HEK293 (cell line): ENCODE measurements around the gene CLDN14.

ENCODE experiments used
- CTCF ChIA-PET: fragments of 350-600 bp; formaldehyde crosslinking; extraction: SDS; loops from one replicate; lab custom pipeline; 2021; ENCODE audit warnings: antibody characterized with exemption; lab: Yijun Ruan, JAX
- POLR2A ChIA-PET: fragments of 300-600 bp; formaldehyde crosslinking; extraction: SDS; loops from one replicate; lab custom pipeline; 2020; ENCODE audit warnings: antibody characterized with exemption, inconsistent platforms; lab: Yijun Ruan, JAX
- H3K27ac ChIP-seq: fragments of 200-500 bp; sonication (Bioruptor generic); 2 replicates; pipeline ENCODE4 v1.5.1; 2014; ENCODE audit warnings: low read depth, low read length, control low read depth, inconsistent platforms; ENCODE audit errors: extremely low read depth
- H3K36me3 ChIP-seq, 2 experiments: fragments of 200-500 bp in 1 of 2; sonication (Bioruptor generic) in 1 of 2; 1 replicate in 1 of 2; 2 replicates in 1 of 2; pipeline ENCODE4 v1.5.1; 2014 to 2017; ENCODE audit warnings: inconsistent platforms in 2 of 2, low read length in 2 of 2; ENCODE audit not compliant: control insufficient read depth in 2 of 2, insufficient read depth in 1 of 2
- H3K4me1 ChIP-seq: fragments of 200-500 bp; sonication (Bioruptor generic); 2 replicates; pipeline ENCODE4 v1.5.1; 2014; ENCODE audit warnings: mild to moderate bottlenecking, low read length, inconsistent platforms; ENCODE audit not compliant: control insufficient read depth, insufficient read depth
- H3K4me3 ChIP-seq: 2 replicates; pipeline ENCODE4 v1.5.1; 2011; ENCODE audit warnings: low read depth, mild to moderate bottlenecking, control low read depth, low read length, moderate library complexity
- H3K9me3 ChIP-seq: fragments of 200-500 bp; sonication (Bioruptor generic); 2 replicates; pipeline ENCODE4 v1.5.1; 2014; ENCODE audit warnings: low read depth, low read length, inconsistent platforms; ENCODE audit not compliant: control insufficient read depth, insufficient read depth
- AEBP2 ChIP-seq: fragments of 450-650 bp; formaldehyde crosslinking; IDR thresholded peaks from 2 replicates; pipeline ENCODE4 v1.5.1; 2016; ENCODE audit warnings: missing biosample characterization, missing genetic modification characterization, borderline replicate concordance
- KLF17 ChIP-seq: fragments of 450-650 bp; formaldehyde crosslinking; IDR thresholded peaks from 2 replicates; pipeline ENCODE4 v1.5.1; 2016; ENCODE audit warnings: missing biosample characterization, missing genetic modification characterization
- KLF8 ChIP-seq: fragments of 450-650 bp; formaldehyde crosslinking; IDR thresholded peaks from 2 replicates; pipeline ENCODE4 v1.5.1; 2016; ENCODE audit warnings: missing biosample characterization, missing genetic modification characterization
- PRDM10 ChIP-seq: fragments of 450-650 bp; formaldehyde crosslinking; IDR thresholded peaks from 2 replicates; pipeline ENCODE4 v1.5.1; 2016; ENCODE audit warnings: missing biosample characterization, missing genetic modification characterization
- PRDM4 ChIP-seq: fragments of 450-650 bp; formaldehyde crosslinking; IDR thresholded peaks from 2 replicates; pipeline ENCODE4 v1.5.1; 2017; ENCODE audit warnings: missing biosample characterization, missing genetic modification characterization
- PRDM6 ChIP-seq: fragments of 450-650 bp; formaldehyde crosslinking; IDR thresholded peaks from 2 replicates; pipeline ENCODE4 v1.5.1; 2017; ENCODE audit warnings: missing biosample characterization, missing genetic modification characterization
- SP7 ChIP-seq: fragments of 450-650 bp; formaldehyde crosslinking; IDR thresholded peaks from 2 replicates; pipeline ENCODE4 v1.5.1; 2016; ENCODE audit warnings: missing biosample characterization, missing genetic modification characterization
- ZBTB21 ChIP-seq: fragments of 450-650 bp; formaldehyde crosslinking; IDR thresholded peaks from 2 replicates; pipeline ENCODE4 v1.5.1; 2017; ENCODE audit warnings: missing biosample characterization, missing genetic modification characterization
- ZNF121 ChIP-seq: fragments of 450-650 bp; formaldehyde crosslinking; IDR thresholded peaks from 2 replicates; pipeline ENCODE4 v1.5.1; 2016; ENCODE audit warnings: missing biosample characterization, missing genetic modification characterization
- ZNF155 ChIP-seq: fragments of 450-650 bp; formaldehyde crosslinking; IDR thresholded peaks from 2 replicates; pipeline ENCODE4 v1.5.1; 2016; ENCODE audit warnings: missing biosample characterization, missing genetic modification characterization
- ZNF24 ChIP-seq: fragments of 450-650 bp; formaldehyde crosslinking; IDR thresholded peaks from 2 replicates; pipeline ENCODE4 v1.5.1; 2016; ENCODE audit warnings: missing biosample characterization, missing genetic modification characterization
- ZNF324 ChIP-seq: fragments of 450-650 bp; formaldehyde crosslinking; IDR thresholded peaks from 2 replicates; pipeline ENCODE4 v1.5.1; 2016; ENCODE audit warnings: missing biosample characterization, missing genetic modification characterization
- ZNF354C ChIP-seq: fragments of 450-650 bp; formaldehyde crosslinking; IDR thresholded peaks from 2 replicates; pipeline ENCODE4 v1.5.1; 2016; ENCODE audit warnings: missing biosample characterization, missing genetic modification characterization, low read depth, borderline replicate concordance
- ZNF398 ChIP-seq: fragments of 450-650 bp; formaldehyde crosslinking; IDR thresholded peaks from 2 replicates; pipeline ENCODE4 v1.5.1; 2017; ENCODE audit warnings: missing biosample characterization, missing genetic modification characterization
- ZNF433 ChIP-seq: fragments of 450-650 bp; formaldehyde crosslinking; IDR thresholded peaks from 2 replicates; pipeline ENCODE4 v1.5.1; 2016; ENCODE audit warnings: missing biosample characterization, missing genetic modification characterization, low read depth
- ZNF610 ChIP-seq: fragments of 450-650 bp; formaldehyde crosslinking; IDR thresholded peaks from 2 replicates; pipeline ENCODE4 v1.5.1; 2016; ENCODE audit warnings: missing biosample characterization, missing genetic modification characterization, borderline replicate concordance
- ZNF76 ChIP-seq: fragments of 450-650 bp; formaldehyde crosslinking; IDR thresholded peaks from 2 replicates; pipeline ENCODE4; 2016; ENCODE audit warnings: low read depth, missing biosample characterization, missing genetic modification characterization, borderline replicate concordance

The CLDN14 gene

GRCh38 chr21:36430841-36431240 lies 49.1 kb downstream of the CLDN14 start:
- no peaks in the 10 kb centered on the region for H3K9me3 ChIP-seq
- no peak overlapping the region for H3K4me3 ChIP-seq
- H3K4me1 ChIP-seq, result peaks cover 8% of the 10 kb centered on the region; the same call in 1 of the 2 replicates
- no peaks in the 10 kb centered on the region for H3K36me3 ChIP-seq
- H3K27ac ChIP-seq, result no peak overlapping the region; the same call in 1 of the 2 replicates
- ChIA-PET POLR2A (interaction anchor here (0.7 to 2.5 kb wide), 3 partner anchors 111 to 534 kb away, joined by 3 to 8 read pairs (median 7); partner anchors contain the start of gene MORC3), CTCF (interaction anchor here (0.9 to 2.3 kb wide), 5 partner anchors 9 to 486 kb away, joined by 3 to 11 read pairs (median 3); partner anchors contain the start of gene CHAF1B)
- no peak for TF ChIP-seq AEBP2 (tag by site-specific recombination)
- TF ChIP-seq ZNF76 (tag by site-specific recombination), result no peak
- peak; percentile 16; the same call in 1 of the 2 replicates for TF ChIP-seq ZNF121 (tag by site-specific recombination)
- TF ChIP-seq PRDM6 (tag by site-specific recombination), result no peak
- peak; percentile 44 for TF ChIP-seq PRDM10 (tag by site-specific recombination)
- TF ChIP-seq KLF17 (tag by site-specific recombination), result 0 out of 2 replicates have a peak, but pooled peaks have one; percentile 25

- Histone ChIP-seq H3K27ac (peak overlapping the region; percentile 54), H3K4me1 (peaks cover 8% of the 10 kb centered on the region; the same call in 1 of the 2 replicates), H3K36me3 (no peaks in the 10 kb centered on the region), H3K4me3 (no peak overlapping the region; the same call in 1 of the 2 replicates), H3K9me3 (no peaks in the 10 kb centered on the region)
- CTCF ChIA-PET, result interaction anchor here (0.6 to 2.3 kb wide), 9 partner anchors 8 to 487 kb away, joined by 3 to 11 read pairs (median 4); partner anchors contain the start of gene CHAF1B
- POLR2A ChIA-PET, result interaction anchor here (0.6 to 2.5 kb wide), 15 partner anchors 10 to 535 kb away, joined by 3 to 8 read pairs (median 3); partner anchors contain the start of genes DOP1B and MORC3
- TF ChIP-seq ZNF155 (tag by site-specific recombination), result no peak
- TF ChIP-seq ZNF610, result no peak; the same call in 1 of the 2 replicates
- peak; percentile 78 for TF ChIP-seq PRDM4 (tag by site-specific recombination)
- TF ChIP-seq SP7 (tag by site-specific recombination), result peak; percentile 94
- peak; percentile 81 for TF ChIP-seq KLF8 (tag by site-specific recombination)
- no peak for TF ChIP-seq ZNF398 (tag by site-specific recombination)
- peak; percentile 68 for TF ChIP-seq ZNF24 (tag by site-specific recombination)
- TF ChIP-seq ZNF354C (tag by site-specific recombination), result no peak
- peak; percentile 60; the same call in 1 of the 2 replicates for TF ChIP-seq ZNF324 (tag by site-specific recombination)
- TF ChIP-seq ZBTB21 (tag by site-specific recombination), result peak; percentile 12; the same call in 1 of the 2 replicates
- TF ChIP-seq ZNF433, result no peak
These were observed 49.9 kb downstream of the CLDN14 start for GRCh38 chr21:36429947-36430546.
